Neural progenitor cell (in vitro differentiated cells): Measurements from ENCODE around the gene MUC5AC.

Experiments
- CTCF ChIP-seq: fragments of 200-600 bp; sonication (generic); IDR thresholded peaks from 2 replicates; pipeline ENCODE4 v1.5.1; 2017; ENCODE audit warnings: antibody characterized with exemption, mild to moderate bottlenecking
- EZH2 ChIP-seq: fragments of 200-600 bp; sonication (generic); IDR thresholded peaks from 2 replicates; pipeline ENCODE4 v1.6.1; 2017; ENCODE audit warnings: antibody characterized with exemption, mild to moderate bottlenecking, moderate library complexity

GRCh38 chr11:1232021-1232882 is 74.5 kb downstream of the MUC5AC start:
- TF ChIP-seq CTCF (no peak), EZH2 (no peak)
